ENCODE measurements around the gene IFNAR1.
"Not testable (repeated sequence)": the region's sequence is repeated elsewhere in the genome, so short reads cannot be mapped to it uniquely, and the experiment has no call there.

- TF ChIP-seq CTCF, POLR2A (IDR thresholded peaks at IDR 0.05): not testable (repeated sequence)
Measured at GRCh38 chr21:33381381-33381780, 56.6 kb downstream of the IFNAR1 start.
